GM23248 (cell line): Measurements from ENCODE around the gene ADGRV1. TPM values are rescaled to one million over a fixed set of nuclear protein-coding genes. Genes with fewer than 3 reads are reported as not detected.

Experiments
- DNase-seq: peaks from one replicate; pipeline ENCODE4 v3.0.0-alpha.2; 2015
- H2AFZ ChIP-seq: fragments of 200-600 bp; sonication (generic); 2 replicates; pipeline ENCODE4 v1.6.1; 2016; ENCODE audit warnings: antibody characterized with exemption
- H3F3A ChIP-seq: fragments of 200-600 bp; sonication (generic); 2 replicates; pipeline ENCODE4 v1.6.1; 2016; ENCODE audit warnings: mild to moderate bottlenecking, antibody characterized with exemption, mixed run types; ENCODE audit not compliant: insufficient read depth
- H3K27ac ChIP-seq: fragments of 200-600 bp; sonication (generic); 2 replicates; pipeline ENCODE4 v1.5.1; 2016; ENCODE audit warnings: mild to moderate bottlenecking
- H3K27me3 ChIP-seq: fragments of 200-600 bp; sonication (generic); replicated peaks from 2 replicates; pipeline ENCODE4 v1.6.1; 2016; ENCODE audit warnings: mild to moderate bottlenecking; ENCODE audit not compliant: insufficient read depth
- H3K36me3 ChIP-seq: fragments of 200-600 bp; sonication (generic); 2 replicates; pipeline ENCODE4 v1.6.1; 2016; ENCODE audit warnings: low read depth, mild to moderate bottlenecking
- H3K4me1 ChIP-seq: fragments of 200-600 bp; sonication (generic); 2 replicates; pipeline ENCODE4 v1.6.1; 2016; ENCODE audit warnings: mild to moderate bottlenecking; ENCODE audit not compliant: insufficient read depth
- H3K4me2 ChIP-seq: fragments of 200-600 bp; sonication (generic); one replicate; pipeline ENCODE4 v1.6.1; 2016; ENCODE audit warnings: mild to moderate bottlenecking; ENCODE audit not compliant: unreplicated experiment
- H3K4me3 ChIP-seq: fragments of 200-600 bp; sonication (generic); 2 replicates; pipeline ENCODE4 v1.5.1; 2016; ENCODE audit warnings: mild to moderate bottlenecking
- H3K79me2 ChIP-seq: fragments of 200-600 bp; sonication (generic); 2 replicates; pipeline ENCODE4 v1.6.1; 2016; ENCODE audit warnings: mild to moderate bottlenecking; ENCODE audit not compliant: insufficient read depth
- H3K9ac ChIP-seq: fragments of 200-600 bp; sonication (generic); 2 replicates; pipeline ENCODE4 v1.6.1; 2016; ENCODE audit warnings: mild to moderate bottlenecking
- H3K9me2 ChIP-seq: fragments of 200-600 bp; sonication (generic); 2 replicates; pipeline ENCODE4 v1.6.1; 2016; ENCODE audit warnings: mixed run types, mild to moderate bottlenecking, moderate library complexity; ENCODE audit not compliant: insufficient read depth
- H3K9me3 ChIP-seq: fragments of 200-600 bp; sonication (generic); one replicate; pipeline ENCODE4 v1.6.1; 2017; ENCODE audit warnings: low read depth
- H4K20me1 ChIP-seq: fragments of 200-600 bp; sonication (generic); 2 replicates; pipeline ENCODE4 v1.6.0; 2016; ENCODE audit not compliant: insufficient read depth
- EZH2 ChIP-seq: fragments of 200-600 bp; sonication (generic); IDR thresholded peaks from 2 replicates; pipeline ENCODE4 v1.6.1; 2018; ENCODE audit warnings: antibody characterized with exemption, mild to moderate bottlenecking; ENCODE audit not compliant: insufficient read depth, poor library complexity, severe bottlenecking
- EZH2phosphoT487 ChIP-seq: fragments of 200-600 bp; sonication (generic); IDR thresholded peaks from 2 replicates; pipeline ENCODE4 v1.6.1; 2018; ENCODE audit warnings: antibody characterized with exemption, moderate library complexity, mild to moderate bottlenecking, low read depth; ENCODE audit not compliant: insufficient read depth
- WGBS, 2 experiments: methylation state at CpG; one replicate each; pipeline ENCODE4 v1.1.6; 2015 to 2017; ENCODE audit warnings: low lambda C conversion rate in 2 of 2, low coverage in 1 of 2; ENCODE audit errors: missing lambda C conversion rate in 2 of 2; 5-methylcytosine and 5-hydroxymethylcytosine counted together
- in situ Hi-C: fragments of 300-500 bp; cut with MboI; formaldehyde crosslinking; loops from 2 replicates; pipeline ENCODE4 v1.15.0; 2020
- polyA plus RNA-seq: library from polyadenylated mRNA; unstranded; fragments of >200 nt; fragmentation: Nextera tagmentation; extraction: Ambion mirVana; gene quantifications from 2 replicates; pipeline ENCODE4 v1.2.1, GENCODE V29; 2016
- total RNA-seq: library from RNA; depleted of rRNA; stranded (reverse); fragments of >200 nt; shearing (Covaris generic); gene quantifications from 2 replicates; pipeline ENCODE4 v1.2.3, GENCODE V29; 2014

Gene ADGRV1
- total and polyA plus RNA-seq, 2 experiments from 2014 or later = not detected

- WGBS, 2 experiments = 89 to 95% methylated on average over 2 of the region's 2 CpGs
- no peak overlapping the region for H3K4me3 ChIP-seq
- H3K4me2 ChIP-seq = no peak overlapping the region
- H3K27me3 ChIP-seq = peaks cover 53% of the 10 kb centered on the region
- no peak overlapping the region for H3K27ac ChIP-seq
- no peaks in the 10 kb centered on the region for H3K9me3 ChIP-seq
- in situ Hi-C loops = no loop called here
- no peak for DNase-seq
- no peak overlapping the region for H2AFZ ChIP-seq
- H3K9me2 ChIP-seq = no peaks in the 10 kb centered on the region
- no peaks in the 10 kb centered on the region for H3F3A ChIP-seq
- no peak for TF ChIP-seq EZH2
- no peak for TF ChIP-seq EZH2phosphoT487
- no peaks in the 10 kb centered on the region for H3K4me1 ChIP-seq
- no peaks in the 10 kb centered on the region for H3K79me2 ChIP-seq
- H3K9ac ChIP-seq = no peak overlapping the region
- no peaks in the 10 kb centered on the region for H3K36me3 ChIP-seq
- no peaks in the 10 kb centered on the region for H4K20me1 ChIP-seq
Measured at GRCh38 chr5:90949469-90950358, 391.1 kb downstream of the ADGRV1 start.

DNA sequence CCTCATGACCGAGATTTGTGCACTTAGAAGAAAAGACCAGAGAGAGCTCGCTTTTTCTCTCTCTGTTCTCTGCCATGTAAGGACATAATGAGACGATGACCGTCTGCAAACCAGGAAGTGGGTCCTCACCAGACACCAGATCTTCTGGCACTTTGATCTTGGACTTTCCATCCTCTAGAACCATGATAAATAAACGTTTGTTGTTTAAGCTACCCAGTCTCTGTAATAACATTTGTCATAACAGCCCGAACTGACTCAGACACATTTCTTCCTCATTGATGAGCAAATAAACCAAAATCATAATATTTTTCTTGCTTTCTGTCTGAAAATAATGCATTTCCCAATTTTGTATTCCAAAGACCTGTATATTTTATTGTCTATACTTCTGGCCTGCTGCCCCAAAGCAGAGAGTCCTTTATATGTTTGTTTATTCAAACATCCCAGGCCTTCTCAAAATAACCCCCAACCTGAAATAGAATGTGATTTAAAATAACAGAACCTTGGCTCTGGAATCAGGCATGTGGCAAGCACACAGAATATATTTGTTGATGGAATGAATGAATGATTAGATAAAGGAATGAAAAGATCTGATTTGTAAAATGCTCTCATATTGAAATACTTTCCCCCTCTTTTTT is 396.5 kb downstream of the ADGRV1 start:
- Histone ChIP-seq H4K20me1 (no peaks in the 10 kb centered on the region), H3K4me2 (no peak overlapping the region), H2AFZ (no peak overlapping the region), H3K9me3 (no peaks in the 10 kb centered on the region), H3K4me1 (no peaks in the 10 kb centered on the region), H3K4me3 (no peak overlapping the region), H3F3A (no peaks in the 10 kb centered on the region), H3K9me2 (no peaks in the 10 kb centered on the region), H3K36me3 (no peaks in the 10 kb centered on the region), H3K27ac (no peak overlapping the region), H3K27me3 (peaks cover 35% of the 10 kb centered on the region), H3K9ac (no peak overlapping the region), H3K79me2 (no peaks in the 10 kb centered on the region)
- no peak for DNase-seq
- TF ChIP-seq EZH2phosphoT487 = no peak
- TF ChIP-seq EZH2 = no peak
- in situ Hi-C loops = no loop called here
- 80 to 91% methylated on average over 6 of the region's 6 CpGs for WGBS, 2 experiments

GRCh38 chr5:90956511-90957097 is 398.0 kb downstream of the ADGRV1 start:
- H2AFZ ChIP-seq = no peak overlapping the region
- H3K4me2 ChIP-seq = no peak overlapping the region
- 50 to 55% methylated on average over 4 of the region's 4 CpGs for WGBS, 2 experiments
- no peaks in the 10 kb centered on the region for H3K4me1 ChIP-seq
- no peak overlapping the region for H3K27ac ChIP-seq
- TF ChIP-seq EZH2phosphoT487 = no peak
- no peak for TF ChIP-seq EZH2
- H3K9me3 ChIP-seq = no peaks in the 10 kb centered on the region
- H3K9me2 ChIP-seq = no peaks in the 10 kb centered on the region
- no peaks in the 10 kb centered on the region for H3F3A ChIP-seq
- in situ Hi-C loops = no loop called here
- H4K20me1 ChIP-seq = no peaks in the 10 kb centered on the region
- H3K36me3 ChIP-seq = no peaks in the 10 kb centered on the region
- H3K79me2 ChIP-seq = no peaks in the 10 kb centered on the region
- H3K4me3 ChIP-seq = no peak overlapping the region
- H3K27me3 ChIP-seq = peaks cover 27% of the 10 kb centered on the region; the same call in 1 of the 2 replicates
- DNase-seq = no peak
- no peak overlapping the region for H3K9ac ChIP-seq

GRCh38 chr5:90957906-90958305 is 399.3 kb downstream of the ADGRV1 start:
- Histone ChIP-seq H2AFZ (no peak overlapping the region), H3K4me1 (no peaks in the 10 kb centered on the region), H3K27ac (no peak overlapping the region), H3K9ac (no peak overlapping the region), H4K20me1 (no peaks in the 10 kb centered on the region), H3K4me2 (no peak overlapping the region), H3K9me3 (no peaks in the 10 kb centered on the region), H3K79me2 (no peaks in the 10 kb centered on the region), H3F3A (no peaks in the 10 kb centered on the region), H3K27me3 (peaks cover 23% of the 10 kb centered on the region; the same call in 1 of the 2 replicates), H3K4me3 (no peak overlapping the region), H3K36me3 (no peaks in the 10 kb centered on the region), H3K9me2 (no peaks in the 10 kb centered on the region)
- DNase-seq = no peak
- no peak for TF ChIP-seq EZH2phosphoT487
- no peak for TF ChIP-seq EZH2
- in situ Hi-C loops = no loop called here
